ENCODE results near the gene HEATR5A. TPM values are rescaled to one million over a fixed set of nuclear protein-coding genes. Genes with fewer than 3 reads are reported as not detected.
"Not testable (repeated sequence)": the region's sequence is repeated elsewhere in the genome, so short reads cannot be mapped to it uniquely, and the experiment has no call there.

HEATR5A gene
- total RNA-seq, 1 donor from 2014 or later, result 11.5 TPM

- DNase-seq (ENCODE audit: low read depth), result no peak
- TF ChIP-seq CTCF (conservative IDR thresholded peaks at IDR 0.05; ENCODE audit: low read depth, low read length), result no peak
- H3K4me3 ChIP-seq (ENCODE audit: low read depth, low read length), result no peak overlapping the region
These were observed 161.8 kb downstream of the HEATR5A start for GRCh38 chr14:31258427-31259039.

- DNase-seq (ENCODE audit: low read depth); H3K4me3 ChIP-seq (ENCODE audit: low read depth, low read length): not testable (repeated sequence)
- TF ChIP-seq CTCF (conservative IDR thresholded peaks at IDR 0.05; ENCODE audit: low read depth, low read length), result peak; percentile 5
These were observed 162.6 kb downstream of the HEATR5A start for GRCh38 chr14:31257554-31258426.

- TF ChIP-seq CTCF (conservative IDR thresholded peaks at IDR 0.05; ENCODE audit: low read depth, low read length), result no peak
- no peak overlapping the region for H3K4me3 ChIP-seq (ENCODE audit: low read depth, low read length)
- no peak for DNase-seq (ENCODE audit: low read depth)
These were observed 163.2 kb downstream of the HEATR5A start for GRCh38 chr14:31257244-31257553.

- no peak for DNase-seq (ENCODE audit: low read depth)
- no peak overlapping the region for H3K4me3 ChIP-seq (ENCODE audit: low read depth, low read length)
- no peak for TF ChIP-seq CTCF (conservative IDR thresholded peaks at IDR 0.05; ENCODE audit: low read depth, low read length)
These were observed 163.7 kb downstream of the HEATR5A start for GRCh38 chr14:31256534-31257243.

- not testable (repeated sequence) for H3K4me3 ChIP-seq (ENCODE audit: low read depth, low read length); DNase-seq (ENCODE audit: low read depth)
These were observed 164.4 kb downstream of the HEATR5A start for GRCh38 chr14:31255918-31256317.

- no peak for TF ChIP-seq CTCF (conservative IDR thresholded peaks at IDR 0.05; ENCODE audit: low read depth, low read length)
- no peak overlapping the region for H3K4me3 ChIP-seq (ENCODE audit: low read depth, low read length)
- no peak for DNase-seq (ENCODE audit: low read depth)
These were observed 165.1 kb downstream of the HEATR5A start for GRCh38 chr14:31255286-31255685.

GRCh38 chr14:31253746-31254471 is 166.4 kb downstream of the HEATR5A start:
- no peak for TF ChIP-seq CTCF (conservative IDR thresholded peaks at IDR 0.05; ENCODE audit: low read depth, low read length)
- DNase-seq (ENCODE audit: low read depth), result no peak
- no peak overlapping the region for H3K4me3 ChIP-seq (ENCODE audit: low read depth, low read length)

Data from epithelial cell of proximal tubule (primary cell).